Prostate gland (tissue), 2 donors: ENCODE results near the gene M6PR.

Experiments
- CTCF ChIP-seq, 4 experiments: fragments of 200-600 bp in 2 of 4; fragments of 450-650 bp in 2 of 4; sonication (generic) in 2 of 4; IDR thresholded peaks; 1 replicate in 3 of 4; 2 replicates in 1 of 4; pipeline ENCODE4 v1.5.1; 2016 to 2019; ENCODE audit warnings: antibody characterized with exemption in 4 of 4, mild to moderate bottlenecking in 2 of 4, moderate library complexity in 2 of 4
- POLR2A ChIP-seq: fragments of 450-650 bp; IDR thresholded peaks from one replicate; pipeline ENCODE4 v1.6.1; 2016; ENCODE audit warnings: antibody characterized with exemption, mild to moderate bottlenecking
- POLR2AphosphoS5 ChIP-seq: sonication (generic); formaldehyde crosslinking; IDR thresholded peaks from one replicate; pipeline ENCODE4 v1.6.1; 2017; ENCODE audit warnings: antibody characterized with exemption

GRCh38 chr12:8949342-8950220, at the start of gene M6PR:
- TF ChIP-seq CTCF (IDR thresholded peaks at IDR 0.05) (peak; percentile 27 to 75 (median 56)), POLR2A (peak; percentile 78), POLR2AphosphoS5 (peak; percentile 88)
